CD14-positive monocyte (primary cell): ENCODE measurements around the gene UNC93A. TPM values are rescaled to one million over a fixed set of nuclear protein-coding genes. Genes with fewer than 3 reads are reported as not detected.
"Not testable (repeated sequence)": the region's sequence is repeated elsewhere in the genome, so short reads cannot be mapped to it uniquely, and the experiment has no call there.

Experiments used
- DNase-seq, 3 donors: peaks; one replicate each; pipeline ENCODE4 v3.0.0-alpha.2; 2011 to 2022
- H2AFZ ChIP-seq: 2 replicates; pipeline ENCODE4 v1.6.0; 2012; ENCODE audit warnings: mild to moderate bottlenecking, low read depth, low read length, inconsistent platforms; ENCODE audit not compliant: insufficient read depth, poor library complexity, severe bottlenecking
- H3K27ac ChIP-seq, 2 donors: 1 replicate in 1 of 2; 2 replicates in 1 of 2; pipeline ENCODE4 v1.5.1; 2012 to 2013; ENCODE audit warnings: low read length in 2 of 2, control low read depth in 1 of 2, inconsistent platforms in 1 of 2, low read depth in 1 of 2, mild to moderate bottlenecking in 1 of 2
- H3K27me3 ChIP-seq, 2 donors: one replicate each; pipeline versions ENCODE4 v1.6.0 to v1.6.1; 2011 to 2013; ENCODE audit warnings: low read length in 2 of 2; ENCODE audit not compliant: control insufficient read depth in 2 of 2, insufficient read depth in 2 of 2
- H3K36me3 ChIP-seq, 2 donors: replicated peaks in 1 of 2; 1 replicate in 1 of 2; 2 replicates in 1 of 2; pipeline versions ENCODE4 v1.5.1 to v1.6.1; 2012 to 2013; ENCODE audit warnings: low read length in 2 of 2, control low read depth in 1 of 2, inconsistent platforms in 1 of 2, mild to moderate bottlenecking in 1 of 2; ENCODE audit not compliant: insufficient read depth in 2 of 2, control insufficient read depth in 1 of 2
- H3K4me1 ChIP-seq, 2 donors: 1 replicate in 1 of 2; 2 replicates in 1 of 2; pipeline versions ENCODE4 v1.5.1 to v1.6.1; 2012 to 2013; ENCODE audit warnings: low read length in 2 of 2, control low read depth in 1 of 2, inconsistent platforms in 1 of 2, mild to moderate bottlenecking in 1 of 2, moderate library complexity in 1 of 2; ENCODE audit not compliant: insufficient read depth in 2 of 2, control insufficient read depth in 1 of 2
- H3K4me2 ChIP-seq: replicated peaks from 2 replicates; pipeline ENCODE3; 2012; ENCODE audit warnings: low read length, moderate library complexity, mild to moderate bottlenecking; ENCODE audit not compliant: poor library complexity, severe bottlenecking; ENCODE audit errors: extremely low read depth
- H3K4me3 ChIP-seq, 3 experiments: fragments of 200-600 bp in 1 of 3; sonication (generic) in 1 of 3; replicated peaks in 1 of 3; 1 replicate in 2 of 3; 2 replicates in 1 of 3; pipeline ENCODE4 v1.5.1; 2011 to 2013; ENCODE audit warnings: low read length in 3 of 3, mild to moderate bottlenecking in 3 of 3, control low read depth in 2 of 3, low read depth in 2 of 3, inconsistent platforms in 1 of 3, moderate library complexity in 1 of 3
- H3K79me2 ChIP-seq: 2 replicates; pipeline ENCODE4 v1.6.0; 2012; ENCODE audit warnings: mild to moderate bottlenecking, control low read depth, inconsistent platforms, low read length, moderate library complexity; ENCODE audit not compliant: insufficient read depth
- H3K9ac ChIP-seq: 2 replicates; pipeline ENCODE4 v1.6.0; 2017; ENCODE audit warnings: low read length, mild to moderate bottlenecking; ENCODE audit not compliant: insufficient read depth, poor library complexity, severe bottlenecking
- H3K9me3 ChIP-seq, 2 donors: replicated peaks in 1 of 2; 1 replicate in 1 of 2; 2 replicates in 1 of 2; pipeline versions ENCODE4 v1.5.1 to v1.6.1; 2012 to 2013; ENCODE audit warnings: low read length in 2 of 2, control low read depth in 1 of 2; ENCODE audit not compliant: control insufficient read depth in 1 of 2, insufficient read depth in 1 of 2
- H4K20me1 ChIP-seq: 2 replicates; pipeline ENCODE4 v1.6.0; 2012; ENCODE audit warnings: mild to moderate bottlenecking, low read length, control low read depth, moderate library complexity; ENCODE audit not compliant: insufficient read depth
- H3K27ac Mint-ChIP-seq, 7 donors: one replicate each; pipeline ENCODE4 v1.8.0; 2020; ENCODE audit warnings: mild to moderate bottlenecking in 7 of 7, mixed read lengths in 7 of 7, moderate library complexity in 6 of 7, inconsistent platforms in 2 of 7
- H3K27me3 Mint-ChIP-seq, 3 donors: one replicate each; pipeline ENCODE4 v1.8.0; 2021 to 2022; ENCODE audit warnings: low read depth in 3 of 3, mild to moderate bottlenecking in 3 of 3, mixed read lengths in 3 of 3, moderate library complexity in 3 of 3, inconsistent platforms in 1 of 3
- H3K36me3 Mint-ChIP-seq, 2 donors: one replicate each; pipeline ENCODE4 v1.8.0; 2020; ENCODE audit warnings: mixed read lengths in 2 of 2, inconsistent platforms in 1 of 2, mild to moderate bottlenecking in 1 of 2
- H3K4me1 Mint-ChIP-seq: one replicate; pipeline ENCODE4 v1.8.0; 2020; ENCODE audit warnings: mild to moderate bottlenecking, mixed read lengths
- H3K4me3 Mint-ChIP-seq, 2 donors: one replicate each; pipeline ENCODE4 v1.8.0; 2020; ENCODE audit warnings: mild to moderate bottlenecking in 2 of 2, mixed read lengths in 2 of 2, moderate library complexity in 1 of 2
- H3K9me3 Mint-ChIP-seq, 7 donors: one replicate each; pipeline ENCODE4 v1.8.0; 2020 to 2022; ENCODE audit warnings: mixed read lengths in 7 of 7, mild to moderate bottlenecking in 6 of 7, moderate library complexity in 6 of 7, inconsistent platforms in 2 of 7
- CTCF ChIP-seq: fragments of 200-600 bp; IDR thresholded peaks from one replicate; pipeline ENCODE4 v1.8.0; 2022; ENCODE audit warnings: antibody characterized with exemption, mild to moderate bottlenecking
- WGBS: methylation state at CpG from one replicate; pipeline ENCODE4 v1.1.5; 2013; ENCODE audit warnings: missing lambda C conversion rate; ENCODE audit not compliant: insufficient coverage; 5-methylcytosine and 5-hydroxymethylcytosine counted together
- intact Hi-C, 2 donors: fragments of 100-400 bp; cut with micrococcal nuclease; formaldehyde crosslinking; loops; one replicate each; pipeline versions ENCODE4 v1.15.0 to v1.15.1; 2023
- polyA plus RNA-seq, 3 donors: library from polyadenylated mRNA; depleted of rRNA in 1 of 3; unstranded in 2 of 3; stranded (reverse) in 1 of 3; fragments of 300-500 nt in 2 of 3; fragments of >200 nt in 1 of 3; fragmentation: Illumina TruSeq in 2 of 3; gene quantifications; 1 replicate in 2 of 3; 2 replicates in 1 of 3; pipeline ENCODE4 v1.2.3, GENCODE V29; 2012 to 2021

UNC93A gene
- polyA plus RNA-seq, 3 donors: not detected

GRCh38 chr6:167258646-167259045 lies 32.5 kb upstream of the UNC93A start:
- intact Hi-C loops: no loop called here
- 92% methylated on average over 2 of the region's 3 CpGs for WGBS
- H3K9ac ChIP-seq: no peak overlapping the region
- DNase-seq: no peak
- H3K79me2 ChIP-seq: no peaks in the 10 kb centered on the region
- peaks cover 2 to 25% (median 9%) of the 10 kb centered on the region in 7 donors for H3K9me3 Mint-ChIP-seq
- peaks cover 0 to 6% of the 10 kb centered on the region in 2 donors for H3K9me3 ChIP-seq
- no peak overlapping the region for H3K27ac Mint-ChIP-seq
- H3K4me3 ChIP-seq: no peak overlapping the region
- no peak overlapping the region for H2AFZ ChIP-seq
- no peak overlapping the region for H3K4me3 Mint-ChIP-seq
- H3K27me3 Mint-ChIP-seq: peaks cover 5 to 6% (median 5%) of the 10 kb centered on the region in 3 donors
- no peaks in the 10 kb centered on the region for H3K4me1 Mint-ChIP-seq
- H3K36me3 Mint-ChIP-seq: no peaks in the 10 kb centered on the region
- H3K4me1 ChIP-seq: no peaks in the 10 kb centered on the region
- no peaks in the 10 kb centered on the region for H3K36me3 ChIP-seq
- H3K27me3 ChIP-seq: no peaks in the 10 kb centered on the region
- H3K4me2 ChIP-seq: no peak overlapping the region
- no peak overlapping the region for H3K27ac ChIP-seq
- no peak for TF ChIP-seq CTCF
- H4K20me1 ChIP-seq: no peaks in the 10 kb centered on the region

GRCh38 chr6:167266057-167266829 lies 24.9 kb upstream of the UNC93A start:
- H3K27ac Mint-ChIP-seq, H3K4me1 ChIP-seq, H4K20me1 ChIP-seq, H3K4me3 Mint-ChIP-seq, DNase-seq, H3K36me3 ChIP-seq, H3K27me3 ChIP-seq, H3K36me3 Mint-ChIP-seq, H3K9ac ChIP-seq, H3K4me3 ChIP-seq, H3K79me2 ChIP-seq, H3K4me1 Mint-ChIP-seq, H3K27ac ChIP-seq, H3K9me3 ChIP-seq, H3K9me3 Mint-ChIP-seq, intact Hi-C loops, H2AFZ ChIP-seq, H3K4me2 ChIP-seq: not testable (repeated sequence)
- peaks cover 3 to 12% (median 9%) of the 10 kb centered on the region in 3 donors for H3K27me3 Mint-ChIP-seq
- WGBS: 50% methylated on average over 6 of the region's 24 CpGs
